Osteoblast (primary cell): Measurements from ENCODE around the gene PITPNM1. TPM values are rescaled to one million over a fixed set of nuclear protein-coding genes. Genes with fewer than 3 reads are reported as not detected.

ENCODE experiments used
- DNase-seq: peaks from one replicate; pipeline ENCODE4 v3.0.0; 2011; ENCODE audit warnings: low spot score, mixed read lengths; ENCODE audit not compliant: insufficient read length; ENCODE audit errors: missing footprints
- H2AFZ ChIP-seq: 2 replicates; pipeline ENCODE4 v1.6.0; 2011; ENCODE audit warnings: mild to moderate bottlenecking, low read length
- H3K27ac ChIP-seq: 2 replicates; pipeline ENCODE4 v1.5.1; 2011; ENCODE audit warnings: mild to moderate bottlenecking, low read depth, low read length, moderate library complexity
- H3K27me3 ChIP-seq: 2 replicates; pipeline ENCODE4 v1.6.0; 2012; ENCODE audit warnings: mild to moderate bottlenecking, control low read depth, inconsistent platforms, low read length, moderate library complexity; ENCODE audit not compliant: insufficient read depth
- H3K36me3 ChIP-seq: 2 replicates; pipeline ENCODE4 v1.5.1; 2011; ENCODE audit warnings: mild to moderate bottlenecking, low read length, control low read depth, moderate library complexity; ENCODE audit not compliant: insufficient read depth
- H3K4me1 ChIP-seq: 2 replicates; pipeline ENCODE4 v1.5.1; 2011; ENCODE audit warnings: mild to moderate bottlenecking, low read length, control low read depth, moderate library complexity; ENCODE audit not compliant: insufficient read depth
- H3K4me2 ChIP-seq: 2 replicates; pipeline ENCODE4 v1.6.0; 2011; ENCODE audit warnings: mild to moderate bottlenecking, low read length; ENCODE audit not compliant: insufficient read depth
- H3K4me3 ChIP-seq: fragments of 200-600 bp; sonication (generic); 3 replicates; pipeline ENCODE4 v1.5.1; 2012; ENCODE audit warnings: mild to moderate bottlenecking, low read length, inconsistent platforms; ENCODE audit not compliant: insufficient read depth
- H3K79me2 ChIP-seq: 2 replicates; pipeline ENCODE4 v1.6.0; 2012; ENCODE audit warnings: mild to moderate bottlenecking, low read length, control low read depth, inconsistent platforms; ENCODE audit not compliant: insufficient read depth
- H3K9me3 ChIP-seq: 2 replicates; pipeline ENCODE4 v1.5.1; 2011; ENCODE audit warnings: low read depth, low read length, control low read depth
- H4K20me1 ChIP-seq: 2 replicates; pipeline ENCODE4 v1.6.0; 2012; ENCODE audit warnings: mild to moderate bottlenecking, low read length, control low read depth; ENCODE audit not compliant: insufficient read depth
- total RNA-seq: library from RNA; depleted of rRNA; stranded (reverse); fragments of >200 nt; gene quantifications from 2 replicates; pipeline ENCODE4 v1.2.3, GENCODE V29; 2012
- TF ChIP-seq, protein P1 (sequence below): IDR thresholded peaks from 2 replicates; pipeline ENCODE4 v1.5.1; 2011; ENCODE audit warnings: mild to moderate bottlenecking, low read depth, low read length, moderate library complexity; ENCODE audit errors: extremely low read depth

PITPNM1 gene
- total RNA-seq, 1 donor, result 14.1 TPM

DNA sequence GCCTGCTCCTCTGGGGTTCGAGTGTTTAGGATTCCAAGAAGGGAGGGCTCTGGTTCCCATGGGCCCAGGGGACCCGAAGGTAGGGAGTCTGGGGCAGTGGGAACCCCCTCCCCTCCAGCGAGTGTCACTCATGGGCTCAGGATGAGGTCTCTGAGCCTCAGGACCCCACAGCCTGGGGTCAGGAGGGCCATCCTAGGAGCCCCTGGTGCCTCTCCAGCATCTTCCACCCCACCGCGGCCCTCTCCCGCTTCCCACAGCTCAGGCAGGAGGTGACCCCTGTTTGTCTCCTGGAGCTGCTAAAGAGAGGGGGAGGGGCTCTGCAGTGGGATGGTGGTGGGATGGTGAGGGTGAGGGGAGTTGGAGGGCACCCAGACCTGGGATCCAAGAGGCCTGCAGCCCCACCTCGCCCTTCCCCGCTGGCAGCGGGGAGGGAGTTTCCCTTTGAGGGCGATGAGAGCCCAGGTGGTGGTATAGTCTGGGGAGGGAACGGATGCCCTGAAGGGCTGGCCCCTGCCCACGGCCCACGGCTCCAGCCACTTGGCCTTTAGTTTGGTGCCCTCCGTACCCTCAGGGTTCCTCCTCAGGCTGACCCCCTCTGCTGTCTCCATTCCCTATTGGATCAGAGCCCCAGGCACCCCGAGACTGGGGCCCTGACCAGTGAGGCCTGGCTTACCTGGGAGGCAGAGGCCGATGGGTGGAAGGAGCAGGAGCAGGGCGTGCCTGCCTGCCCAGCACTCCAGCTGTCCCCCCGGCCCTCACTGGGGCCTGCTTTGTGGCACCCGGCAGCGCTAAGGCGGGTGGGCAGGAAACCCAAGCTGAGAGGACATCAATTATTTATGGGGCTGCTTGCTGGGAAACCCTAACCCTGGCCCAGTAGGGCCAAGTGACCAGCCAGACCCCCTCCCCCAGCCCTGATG, 51.1 kb downstream of the PITPNM1 start:
- Histone ChIP-seq H4K20me1 (no peaks in the 10 kb centered on the region), H3K4me1 (no peaks in the 10 kb centered on the region), H3K9me3 (no peaks in the 10 kb centered on the region), H3K4me3 (no peak overlapping the region), H3K36me3 (no peaks in the 10 kb centered on the region), H3K4me2 (no peak overlapping the region), H3K27me3 (peaks cover 3% of the 10 kb centered on the region), H2AFZ (no peak overlapping the region), H3K79me2 (no peaks in the 10 kb centered on the region), H3K27ac (no peak overlapping the region)
- DNase-seq, result peak; percentile 83
- TF ChIP-seq, protein P1, sequence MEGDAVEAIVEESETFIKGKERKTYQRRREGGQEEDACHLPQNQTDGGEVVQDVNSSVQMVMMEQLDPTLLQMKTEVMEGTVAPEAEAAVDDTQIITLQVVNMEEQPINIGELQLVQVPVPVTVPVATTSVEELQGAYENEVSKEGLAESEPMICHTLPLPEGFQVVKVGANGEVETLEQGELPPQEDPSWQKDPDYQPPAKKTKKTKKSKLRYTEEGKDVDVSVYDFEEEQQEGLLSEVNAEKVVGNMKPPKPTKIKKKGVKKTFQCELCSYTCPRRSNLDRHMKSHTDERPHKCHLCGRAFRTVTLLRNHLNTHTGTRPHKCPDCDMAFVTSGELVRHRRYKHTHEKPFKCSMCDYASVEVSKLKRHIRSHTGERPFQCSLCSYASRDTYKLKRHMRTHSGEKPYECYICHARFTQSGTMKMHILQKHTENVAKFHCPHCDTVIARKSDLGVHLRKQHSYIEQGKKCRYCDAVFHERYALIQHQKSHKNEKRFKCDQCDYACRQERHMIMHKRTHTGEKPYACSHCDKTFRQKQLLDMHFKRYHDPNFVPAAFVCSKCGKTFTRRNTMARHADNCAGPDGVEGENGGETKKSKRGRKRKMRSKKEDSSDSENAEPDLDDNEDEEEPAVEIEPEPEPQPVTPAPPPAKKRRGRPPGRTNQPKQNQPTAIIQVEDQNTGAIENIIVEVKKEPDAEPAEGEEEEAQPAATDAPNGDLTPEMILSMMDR, result no peak

DNA sequence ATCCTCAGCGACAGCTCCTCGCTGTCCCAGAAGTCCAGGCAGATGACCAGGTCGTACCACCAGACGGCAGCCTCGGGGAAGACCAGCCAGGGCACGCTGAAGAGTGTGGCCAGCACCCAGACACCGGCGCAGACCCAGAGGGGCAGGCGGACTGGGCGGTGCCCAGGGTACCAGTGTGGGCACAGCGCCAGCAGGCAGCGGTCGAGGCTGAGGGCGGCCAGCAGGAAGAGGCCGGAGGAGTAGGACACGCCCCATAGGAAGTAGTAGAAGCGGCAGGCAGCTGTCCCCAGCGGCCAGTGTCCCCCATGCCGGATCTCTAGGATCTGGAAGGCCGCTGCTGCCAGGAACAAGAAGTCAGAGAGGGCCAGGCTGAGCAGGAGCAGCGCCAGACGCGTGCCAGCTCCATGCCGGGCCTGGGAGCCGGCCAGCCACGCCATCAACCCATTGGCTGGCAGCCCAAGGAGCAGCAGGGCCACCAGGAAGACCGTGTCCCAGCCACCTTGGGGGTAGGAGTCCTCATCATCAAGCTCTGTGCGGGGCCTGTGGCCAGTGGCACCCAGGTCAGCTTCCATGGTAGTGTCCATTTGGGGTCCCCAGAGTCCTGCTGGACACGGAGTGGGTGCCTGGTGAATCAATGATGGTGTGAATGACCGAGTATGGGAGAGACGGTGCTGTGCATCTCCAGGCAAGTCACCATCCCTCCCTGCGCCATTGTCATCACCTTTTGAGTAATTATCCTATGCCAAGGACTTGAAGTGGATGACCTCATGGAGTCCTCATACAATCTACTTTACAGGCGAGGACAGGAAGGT, 52.8 kb downstream of the PITPNM1 start, which contains the start of gene GPR152:
GPR152 (minus strand) TSS at position 589 of the 812 bp plus-strand sequence; CDS start at position 584, 5 bp downstream.
- H3K4me2 ChIP-seq, result no peak within 1 kb of the TSS
- H3K79me2 ChIP-seq, result no peaks in the 10 kb centered on the region
- H3K27ac ChIP-seq, result no peak within 1 kb of the TSS
- H2AFZ ChIP-seq, result no peak within 1 kb of the TSS
- no peak within 1 kb of the TSS for H3K4me3 ChIP-seq
- no peaks in the 10 kb centered on the region for H3K9me3 ChIP-seq
- TF ChIP-seq, protein P1, result no peak
- H3K4me1 ChIP-seq, result no peaks in the 10 kb centered on the region
- DNase-seq, result peak; percentile 80
- H3K27me3 ChIP-seq, result peaks cover 3% of the 10 kb centered on the region
- H3K36me3 ChIP-seq, result no peaks in the 10 kb centered on the region
- no peaks in the 10 kb centered on the region for H4K20me1 ChIP-seq

DNA sequence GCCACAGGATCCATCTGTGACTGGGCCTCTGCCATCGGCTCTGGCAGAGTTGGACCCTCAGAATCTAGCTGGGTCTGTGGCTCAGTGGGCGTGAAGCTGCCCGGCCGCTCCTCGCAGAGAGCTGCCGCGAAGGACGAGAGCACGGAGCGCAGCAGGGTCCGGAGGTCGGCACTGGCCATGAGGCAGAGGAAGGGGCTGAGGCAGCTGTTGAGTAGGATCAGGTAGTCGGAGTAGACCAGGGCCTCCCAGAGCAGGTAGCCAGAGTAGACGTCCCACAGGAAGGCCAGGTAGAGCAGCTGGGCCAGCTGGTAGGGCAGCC, 53.5 kb downstream of the PITPNM1 start:
- no peak overlapping the region for H3K4me2 ChIP-seq
- no peak overlapping the region for H2AFZ ChIP-seq
- no peaks in the 10 kb centered on the region for H3K79me2 ChIP-seq
- H3K27me3 ChIP-seq, result peaks cover 3% of the 10 kb centered on the region
- H3K9me3 ChIP-seq, result no peaks in the 10 kb centered on the region
- no peaks in the 10 kb centered on the region for H3K36me3 ChIP-seq
- no peak overlapping the region for H3K27ac ChIP-seq
- no peak overlapping the region for H3K4me3 ChIP-seq
- H3K4me1 ChIP-seq, result no peaks in the 10 kb centered on the region
- no peaks in the 10 kb centered on the region for H4K20me1 ChIP-seq
- peak; percentile 62 for DNase-seq
- TF ChIP-seq, protein P1, result no peak
